H1 (cell line): ENCODE results near the gene EPG5.

Experiments
- EZH2 ChIP-seq: fragments of 200-600 bp; sonication (generic); IDR thresholded peaks from 2 replicates; pipeline ENCODE4 v1.7.1; 2012; ENCODE audit warnings: low read depth, mild to moderate bottlenecking, moderate library complexity, low read length, inconsistent platforms; ENCODE audit not compliant: severe bottlenecking
- POLR2AphosphoS5 ChIP-seq: IDR thresholded peaks from 2 replicates; pipeline ENCODE4 v1.6.1; 2011; ENCODE audit warnings: low read depth, low read length
- TF ChIP-seq, protein P1 (sequence below): IDR thresholded peaks from 2 replicates; pipeline ENCODE4 v1.6.1; 2012; ENCODE audit warnings: inconsistent platforms
- TF ChIP-seq, protein P2 (sequence below), 3 experiments: IDR thresholded peaks; 1 replicate in 2 of 3; 2 replicates in 1 of 3; pipeline versions ENCODE4 v1.5.1 to v1.6.1; 2011; ENCODE audit warnings: low read length in 3 of 3, mild to moderate bottlenecking in 3 of 3, inconsistent platforms in 2 of 3, low read depth in 1 of 3, moderate library complexity in 1 of 3; ENCODE audit not compliant: insufficient read depth in 1 of 3; ENCODE audit errors: control extremely low read depth in 1 of 3
- TF ChIP-seq, protein P3 (sequence below): IDR thresholded peaks from 2 replicates; pipeline ENCODE4 v1.6.1; 2011; ENCODE audit warnings: low read length, improper control_type of control experiment

DNA sequence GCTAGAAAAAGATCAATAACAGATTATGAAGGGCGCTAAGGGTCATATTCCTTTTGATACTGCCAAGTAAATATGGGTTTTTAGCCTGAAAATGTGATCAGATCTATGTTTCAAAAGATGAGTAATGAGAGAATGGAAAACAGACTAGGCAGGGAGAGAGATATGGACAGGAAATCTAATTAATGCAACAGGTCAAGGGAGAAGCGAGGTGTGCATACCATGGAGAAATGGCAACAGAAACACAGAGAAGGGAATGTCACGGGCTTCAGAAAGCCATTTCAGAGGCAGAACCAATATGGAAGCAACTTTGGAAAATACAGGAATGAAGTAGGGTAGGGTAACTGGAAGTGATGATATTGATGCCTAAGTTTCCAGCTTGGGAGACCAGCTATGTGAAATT is 72.3 kb downstream of the EPG5 start:
- TF ChIP-seq, protein P1, sequence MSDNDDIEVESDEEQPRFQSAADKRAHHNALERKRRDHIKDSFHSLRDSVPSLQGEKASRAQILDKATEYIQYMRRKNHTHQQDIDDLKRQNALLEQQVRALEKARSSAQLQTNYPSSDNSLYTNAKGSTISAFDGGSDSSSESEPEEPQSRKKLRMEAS = no peak
- TF ChIP-seq, protein P2, sequence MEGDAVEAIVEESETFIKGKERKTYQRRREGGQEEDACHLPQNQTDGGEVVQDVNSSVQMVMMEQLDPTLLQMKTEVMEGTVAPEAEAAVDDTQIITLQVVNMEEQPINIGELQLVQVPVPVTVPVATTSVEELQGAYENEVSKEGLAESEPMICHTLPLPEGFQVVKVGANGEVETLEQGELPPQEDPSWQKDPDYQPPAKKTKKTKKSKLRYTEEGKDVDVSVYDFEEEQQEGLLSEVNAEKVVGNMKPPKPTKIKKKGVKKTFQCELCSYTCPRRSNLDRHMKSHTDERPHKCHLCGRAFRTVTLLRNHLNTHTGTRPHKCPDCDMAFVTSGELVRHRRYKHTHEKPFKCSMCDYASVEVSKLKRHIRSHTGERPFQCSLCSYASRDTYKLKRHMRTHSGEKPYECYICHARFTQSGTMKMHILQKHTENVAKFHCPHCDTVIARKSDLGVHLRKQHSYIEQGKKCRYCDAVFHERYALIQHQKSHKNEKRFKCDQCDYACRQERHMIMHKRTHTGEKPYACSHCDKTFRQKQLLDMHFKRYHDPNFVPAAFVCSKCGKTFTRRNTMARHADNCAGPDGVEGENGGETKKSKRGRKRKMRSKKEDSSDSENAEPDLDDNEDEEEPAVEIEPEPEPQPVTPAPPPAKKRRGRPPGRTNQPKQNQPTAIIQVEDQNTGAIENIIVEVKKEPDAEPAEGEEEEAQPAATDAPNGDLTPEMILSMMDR (IDR thresholded peaks at IDR 0.05; ENCODE audit: control extremely low read depth in 1 of 3, insufficient read depth in 1 of 3, low read depth in 1 of 3, low read length in 3 of 3) = no peak
- TF ChIP-seq, protein P3, sequence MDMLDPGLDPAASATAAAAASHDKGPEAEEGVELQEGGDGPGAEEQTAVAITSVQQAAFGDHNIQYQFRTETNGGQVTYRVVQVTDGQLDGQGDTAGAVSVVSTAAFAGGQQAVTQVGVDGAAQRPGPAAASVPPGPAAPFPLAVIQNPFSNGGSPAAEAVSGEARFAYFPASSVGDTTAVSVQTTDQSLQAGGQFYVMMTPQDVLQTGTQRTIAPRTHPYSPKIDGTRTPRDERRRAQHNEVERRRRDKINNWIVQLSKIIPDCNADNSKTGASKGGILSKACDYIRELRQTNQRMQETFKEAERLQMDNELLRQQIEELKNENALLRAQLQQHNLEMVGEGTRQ = no peak
- TF ChIP-seq EZH2 (no peak), POLR2AphosphoS5 (no peak)
